GM21447 (cell line): Measurements from ENCODE around the gene FNDC10.
"Not testable (repeated sequence)": the region's sequence is repeated elsewhere in the genome, so short reads cannot be mapped to it uniquely, and the experiment has no call there.

Experiments used
- ATAC-seq: cut with Tn5 transposase; IDR thresholded peaks from one replicate; pipeline ENCODE4 v1.9.1; 2021; ENCODE audit not compliant: unreplicated experiment

FNDC10 gene

GRCh38 chr1:1567891-1568291, 32.0 kb downstream of the FNDC10 start:
- no peak for ATAC-seq

DNA sequence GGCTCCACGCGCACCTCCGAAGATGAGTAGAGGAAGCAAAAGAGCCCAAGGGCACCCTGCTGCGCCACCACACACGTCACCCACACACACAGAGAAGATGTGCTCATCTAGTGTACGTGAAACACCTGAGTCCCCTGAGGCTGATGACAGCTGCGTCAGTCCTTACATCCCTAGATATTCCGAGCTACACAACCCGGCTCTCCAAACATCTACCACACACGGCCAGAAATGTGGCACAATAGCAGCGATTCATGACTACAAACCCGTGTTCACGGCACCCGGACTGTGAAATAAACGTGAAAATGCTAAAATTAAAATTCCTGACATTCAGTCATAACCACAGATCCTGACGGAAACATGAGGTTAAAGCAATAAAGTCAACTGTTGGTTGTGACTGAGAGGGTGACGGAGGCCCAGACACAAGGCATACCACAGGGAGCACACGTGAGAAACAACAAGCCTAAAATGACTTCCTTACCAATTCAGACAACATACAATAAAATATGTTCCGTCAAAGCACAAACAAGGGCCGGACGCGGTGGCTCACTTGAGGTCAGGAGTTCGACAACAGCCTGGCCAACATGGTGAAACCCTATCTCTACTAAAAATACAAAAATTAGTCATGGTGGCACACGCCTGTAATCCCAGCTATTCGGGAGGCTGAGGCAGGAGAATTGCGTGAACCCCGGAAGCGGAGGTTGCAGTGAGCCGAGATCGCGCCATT, 32.6 kb downstream of the FNDC10 start:
- ATAC-seq: no peak

DNA sequence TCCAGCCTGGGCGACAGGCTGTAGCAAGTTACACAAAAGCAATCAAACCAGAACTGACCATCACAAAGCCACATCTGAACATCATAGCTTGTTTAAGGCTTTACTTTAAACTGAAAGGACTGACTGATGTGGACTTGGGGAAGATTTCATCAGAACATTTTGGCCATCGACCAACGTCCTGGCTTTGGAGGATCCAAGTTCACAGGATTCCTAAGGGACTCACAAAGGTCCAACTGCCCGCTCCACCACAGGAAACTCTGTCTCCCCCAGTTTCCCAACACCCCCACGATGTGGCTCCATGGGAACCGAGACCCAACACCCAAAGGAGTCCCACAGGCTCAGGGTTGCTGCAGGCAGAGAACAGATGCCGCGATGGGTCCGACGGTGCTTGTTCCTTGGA, 34.6 kb downstream of the FNDC10 start:
- ATAC-seq: no peak

- no peak for ATAC-seq
Observed at GRCh38 chr1:1564268-1564667, 35.7 kb downstream of the FNDC10 start.

DNA sequence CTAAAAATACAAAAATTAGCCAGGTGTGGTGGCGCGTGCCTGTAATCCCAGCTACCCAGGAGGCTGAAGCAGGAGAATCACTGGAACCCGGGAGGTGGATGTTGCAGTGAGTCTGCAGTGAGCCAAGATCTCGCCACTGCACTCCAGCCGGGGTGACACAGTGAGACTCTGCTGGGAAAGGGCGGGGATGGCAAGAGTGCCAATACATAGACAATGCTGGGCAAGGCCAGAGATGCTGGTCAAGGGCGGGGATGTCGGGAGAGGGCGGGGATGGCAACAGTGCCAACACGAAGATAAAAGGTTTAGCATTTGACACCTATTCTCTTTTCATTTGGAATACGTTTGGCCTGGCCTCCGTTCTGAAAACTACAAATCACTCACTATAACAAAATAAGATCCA, 36.2 kb downstream of the FNDC10 start:
- no peak for ATAC-seq

DNA sequence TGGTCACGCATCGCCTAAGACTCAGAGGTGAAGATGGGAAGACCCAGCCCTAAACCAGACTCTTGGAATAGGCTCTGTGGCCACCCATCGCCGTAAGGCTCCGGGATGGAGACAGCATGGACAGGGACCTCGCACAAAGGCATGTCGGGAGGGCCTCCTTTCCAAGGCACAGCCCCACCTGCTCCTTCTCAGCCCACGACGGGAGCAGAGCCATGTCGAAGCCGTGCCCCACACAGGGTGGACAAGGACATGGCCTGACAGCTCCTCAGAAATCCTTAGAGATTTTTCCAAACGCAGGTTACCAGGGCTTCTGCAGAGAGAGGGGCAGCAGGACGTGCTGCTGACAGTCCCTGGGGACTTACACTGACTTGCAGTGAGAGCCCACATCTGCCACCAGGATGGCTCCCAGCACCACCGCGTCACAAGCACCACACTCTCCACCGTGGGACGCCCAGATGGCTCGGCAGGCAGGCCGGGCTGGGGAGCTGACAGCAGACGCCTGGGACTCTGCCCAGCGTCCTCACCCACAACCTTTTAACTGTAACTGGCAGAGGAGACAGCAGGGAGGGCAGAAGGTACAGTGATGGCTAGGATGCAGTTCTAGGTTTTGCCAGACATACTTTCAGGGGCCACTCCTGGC, 37.3 kb downstream of the FNDC10 start:
- ATAC-seq: no peak

DNA sequence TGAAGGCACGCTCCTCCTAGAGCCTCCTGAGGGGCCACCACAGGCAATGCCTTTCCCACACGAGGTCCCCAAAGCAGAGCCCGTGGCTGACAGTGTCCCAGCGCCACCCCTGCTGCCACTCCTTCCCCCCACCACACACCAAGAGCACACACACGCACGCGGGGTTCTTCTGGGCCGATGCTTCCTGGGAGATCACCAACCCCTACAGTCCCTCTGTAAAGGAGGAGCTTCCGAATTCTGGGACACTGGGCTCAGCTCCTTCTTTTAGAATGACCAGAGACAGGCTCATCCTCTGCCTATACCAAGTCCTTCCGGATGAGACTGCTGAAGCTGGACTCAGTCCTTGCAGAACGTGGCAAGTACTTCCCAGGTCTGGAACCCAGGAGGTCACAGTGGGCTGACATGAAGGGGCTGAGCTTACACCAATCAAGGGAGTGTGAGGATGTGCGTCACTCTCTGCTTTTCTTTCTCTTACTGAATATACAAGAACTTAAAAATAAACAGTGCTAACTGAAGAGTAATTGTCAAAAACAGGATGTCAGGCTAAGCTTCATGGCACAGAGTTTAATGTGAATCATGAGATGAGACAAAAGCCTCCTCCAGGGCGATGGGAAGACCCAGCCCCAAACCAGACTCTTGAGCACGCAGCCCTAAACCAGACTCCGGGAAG, 38.0 kb downstream of the FNDC10 start:
- no peak for ATAC-seq

DNA sequence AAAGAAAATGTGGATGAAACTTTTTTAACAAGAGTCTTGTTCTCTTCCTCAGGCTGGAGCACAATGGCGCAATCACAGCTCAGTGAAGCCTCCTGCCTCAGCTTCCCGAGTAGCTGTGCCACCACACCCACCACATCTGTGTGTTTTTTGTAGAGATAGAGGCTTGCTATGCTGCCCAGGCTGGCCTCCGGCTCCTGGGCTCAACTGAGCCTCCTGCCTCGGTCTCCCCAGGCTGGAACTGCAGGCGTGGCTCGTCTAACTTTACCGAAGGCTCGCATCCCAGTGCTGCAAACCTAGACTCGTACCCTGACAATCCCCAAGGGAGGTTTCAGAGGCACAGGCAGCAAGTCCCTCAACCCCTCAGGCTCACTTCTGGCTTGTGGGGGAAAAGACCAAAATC, 39.8 kb downstream of the FNDC10 start:
- no peak for ATAC-seq

- ATAC-seq: no peak
Observed at GRCh38 chr1:1559066-1559465, 40.9 kb downstream of the FNDC10 start.

DNA sequence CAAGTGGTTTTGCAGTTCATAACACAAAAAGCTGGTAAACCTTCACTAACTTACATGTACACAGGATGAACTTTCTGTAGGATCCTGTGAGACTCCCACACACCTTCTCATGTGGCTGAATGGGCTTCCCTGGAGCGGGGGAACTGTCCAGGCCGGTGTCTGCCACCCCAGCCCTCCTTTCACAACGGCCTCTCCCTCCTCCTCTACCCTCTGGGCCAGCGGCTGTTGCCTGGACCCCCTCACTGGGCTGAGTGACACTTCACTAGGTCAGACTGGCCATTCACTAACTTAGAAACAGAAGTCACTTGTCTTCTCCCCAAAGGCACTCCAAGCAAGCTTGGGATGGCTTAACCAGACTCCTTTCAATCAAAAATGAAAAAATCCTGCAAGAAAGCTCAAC, 41.3 kb downstream of the FNDC10 start:
- no peak for ATAC-seq

DNA sequence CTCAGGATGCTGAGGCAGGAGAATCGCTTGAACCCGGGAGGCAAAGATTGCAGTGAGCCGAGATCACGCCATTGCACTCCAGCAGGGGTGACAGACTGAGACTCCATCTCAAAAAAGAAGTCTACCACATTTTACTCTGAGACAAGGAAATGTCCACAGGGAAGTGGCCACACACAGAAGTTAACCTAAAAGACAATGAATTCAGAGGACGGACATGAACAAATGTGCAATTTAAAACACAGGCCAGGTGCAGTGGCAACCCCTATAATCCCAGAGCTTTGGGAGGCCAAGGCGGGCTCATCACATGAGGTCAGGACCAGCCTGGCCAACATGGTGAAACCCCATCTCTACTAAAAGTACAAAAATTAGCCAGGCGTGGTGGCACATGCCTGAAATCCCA, 42.2 kb downstream of the FNDC10 start:
- not testable (repeated sequence) for ATAC-seq

DNA sequence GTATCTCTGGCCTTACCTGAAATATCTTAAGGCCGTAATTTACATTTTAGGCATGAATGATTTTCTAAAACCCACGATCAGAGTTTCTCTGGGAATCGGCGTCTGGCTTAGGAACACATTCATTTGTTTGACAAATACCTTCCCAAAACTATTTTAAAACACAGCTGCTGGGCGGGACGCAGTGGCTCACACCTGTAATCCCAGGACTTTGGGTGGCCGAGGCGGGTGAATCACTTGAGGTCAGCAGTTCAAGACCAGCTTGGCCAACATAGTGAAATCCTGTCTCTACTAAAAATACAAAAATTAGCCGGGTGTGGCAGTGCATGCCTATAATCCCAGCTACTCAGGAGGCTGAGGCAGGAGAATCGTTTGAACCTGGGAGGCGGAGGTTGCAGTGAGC, 43.0 kb downstream of the FNDC10 start:
- ATAC-seq: not testable (repeated sequence)

DNA sequence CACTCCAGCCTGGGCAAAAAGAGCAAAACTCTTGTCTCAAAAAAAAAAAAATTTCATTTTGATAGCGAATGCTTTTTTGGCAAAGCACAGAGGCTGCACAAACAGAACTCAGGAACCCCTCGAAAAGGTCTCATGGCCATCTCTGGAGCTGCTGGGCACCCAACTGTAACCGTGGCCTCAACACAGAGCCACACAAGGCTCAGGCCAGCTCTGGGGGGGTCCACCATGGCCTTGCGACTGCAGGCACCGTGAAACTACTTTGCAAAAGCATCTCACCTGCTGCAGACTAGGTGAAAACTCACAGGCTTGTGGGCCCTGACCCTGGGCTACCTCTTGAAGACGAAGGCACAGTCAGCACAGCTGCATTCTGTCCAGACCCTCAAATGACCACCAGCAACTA, 43.4 kb downstream of the FNDC10 start:
- ATAC-seq: no peak

DNA sequence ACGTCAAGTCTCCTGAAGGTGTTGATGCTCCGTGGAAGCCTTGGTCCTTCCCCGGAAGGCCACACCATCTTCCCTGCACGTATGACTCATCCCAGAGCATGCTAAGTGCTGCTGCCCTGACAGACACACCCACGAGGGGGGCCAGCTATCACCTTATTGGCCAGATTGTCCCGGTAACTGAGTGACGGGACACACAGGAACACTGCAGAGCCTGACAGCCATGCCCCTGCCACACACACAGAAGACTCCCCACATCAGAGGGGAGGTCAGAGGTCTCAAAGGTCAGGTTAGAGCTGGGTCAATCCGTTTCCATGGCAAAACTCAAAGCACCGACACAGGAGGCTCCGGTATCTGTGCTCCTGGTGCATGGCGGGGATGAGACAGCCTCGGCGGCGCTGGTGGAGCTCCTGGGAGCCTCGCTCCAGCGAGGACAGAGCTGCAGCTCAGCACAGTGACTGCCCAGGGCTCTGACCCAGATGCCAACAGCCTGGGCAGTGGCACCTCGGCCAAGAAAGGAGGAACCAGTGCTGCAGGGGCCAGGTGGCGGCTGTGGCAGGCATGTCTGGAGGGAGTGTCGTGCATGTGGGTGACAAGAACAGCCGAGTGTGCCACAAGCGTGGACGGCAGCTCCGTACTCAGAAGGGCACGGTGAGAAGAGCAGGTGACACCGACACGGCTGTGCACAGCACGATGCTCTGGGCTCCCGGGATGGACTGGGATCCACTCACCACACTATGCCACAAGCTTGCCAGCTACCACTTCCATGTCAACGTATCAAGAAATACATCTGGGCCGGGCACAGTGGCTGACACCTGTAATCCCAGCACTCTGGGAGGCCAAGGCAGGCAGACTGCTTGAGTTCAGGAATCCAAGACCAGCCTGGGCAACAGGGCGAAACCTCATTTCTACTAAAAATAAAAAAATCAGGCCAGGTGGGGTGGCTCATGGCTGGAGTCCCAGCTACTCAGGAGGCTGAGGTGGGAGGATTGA, 44.7 kb downstream of the FNDC10 start:
- ATAC-seq: no peak

DNA sequence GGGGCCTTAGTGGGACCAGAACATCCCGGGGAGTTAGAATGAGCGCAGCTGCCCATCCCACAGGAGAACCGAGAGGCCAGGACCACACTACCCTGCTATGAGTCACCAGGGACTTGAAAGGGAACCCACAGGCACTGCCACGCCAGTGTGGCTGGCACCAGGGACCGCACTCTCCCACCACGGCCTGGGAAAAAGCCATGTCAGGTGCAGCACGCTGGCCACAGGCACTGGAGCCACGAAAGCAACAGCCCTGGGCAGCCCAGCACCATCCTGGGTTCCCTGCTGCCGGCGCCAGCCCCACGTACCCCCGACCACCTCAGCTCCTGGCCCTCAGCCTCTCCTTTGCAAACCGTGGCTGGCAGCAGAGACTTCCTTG, 45.4 kb downstream of the FNDC10 start:
- ATAC-seq: no peak

GRCh38 chr1:1553821-1554494, 46.0 kb downstream of the FNDC10 start:
- ATAC-seq: no peak

- no peak for ATAC-seq
Observed at GRCh38 chr1:1552263-1552639, 47.7 kb downstream of the FNDC10 start.

GRCh38 chr1:1551524-1552262, 48.2 kb downstream of the FNDC10 start:
- no peak for ATAC-seq

- no peak for ATAC-seq
Observed at GRCh38 chr1:1550591-1551432, 49.1 kb downstream of the FNDC10 start.
